Measurements from ENCODE around the gene SLC26A11. TPM values are rescaled to one million over a fixed set of nuclear protein-coding genes. Genes with fewer than 3 reads are reported as not detected.
A peak's percentile ranks its signal among the peaks of the same experiment; 100 is the strongest.

The SLC26A11 gene
- total RNA-seq, 1 experiment from 2014 or later = 17.7 TPM

- no peak for TF ChIP-seq POLR2AphosphoS5 (IDR thresholded peaks at IDR 0.05; ENCODE audit: low read depth, low read length)
- no peak for TF ChIP-seq RAD21 (IDR thresholded peaks at IDR 0.05; ENCODE audit: low read depth)
- TF ChIP-seq ELF1 (IDR thresholded peaks at IDR 0.05; ENCODE audit: borderline replicate concordance, low read depth) = no peak
- TF ChIP-seq CEBPB (IDR thresholded peaks at IDR 0.05; ENCODE audit: low read depth) = no peak
Observed at GRCh38 chr17:80259457-80260068, 39.3 kb downstream of the SLC26A11 start (continued).

GRCh38 chr17:80260069-80260535 lies 39.9 kb downstream of the SLC26A11 start:
- H4K20me1 ChIP-seq (ENCODE audit: insufficient read depth) = no peaks in the 10 kb centered on the region
- TF ChIP-seq ATF3 (IDR thresholded peaks at IDR 0.05) = no peak
- TF ChIP-seq POLR2AphosphoS5 (IDR thresholded peaks at IDR 0.05; ENCODE audit: low read depth, low read length) = peak; percentile 54; the same call in 1 of the 2 replicates
- peak; percentile 50; the same call in 1 of the 2 replicates for TF ChIP-seq SIN3A (IDR thresholded peaks at IDR 0.05; ENCODE audit: low read depth)
- no peak for TF ChIP-seq CTCF (IDR thresholded peaks at IDR 0.05 in 2 of 3, conservative IDR thresholded peaks at IDR 0.05 in 1 of 3; ENCODE audit: borderline replicate concordance in 1 of 3, insufficient read depth in 1 of 3, low read depth in 2 of 3, low read length in 2 of 3)
- peak; percentile 64 for TF ChIP-seq MAX (IDR thresholded peaks at IDR 0.05)
- peak; percentile 11 for TF ChIP-seq POLR2A (IDR thresholded peaks at IDR 0.05; ENCODE audit: borderline replicate concordance, extremely low read depth, insufficient read depth, insufficient read length)
- TF ChIP-seq TCF7L2 (IDR thresholded peaks at IDR 0.05; ENCODE audit: borderline replicate concordance, extremely low read depth, insufficient read depth, insufficient read length) = peak; percentile 23
- no peak for TF ChIP-seq ZBTB33 (IDR thresholded peaks at IDR 0.05; ENCODE audit: extremely low read depth, insufficient replicate concordance, low read length)
- no peak for TF ChIP-seq JUND (IDR thresholded peaks at IDR 0.05)
- no peak for TF ChIP-seq ELF1 (IDR thresholded peaks at IDR 0.05; ENCODE audit: borderline replicate concordance, low read depth)
- TF ChIP-seq EZH2 (IDR thresholded peaks at IDR 0.05) = no peak
- TF ChIP-seq ZFX (IDR thresholded peaks at IDR 0.05) = peak; percentile 30; the same call in 1 of the 2 replicates
- peak overlapping the region; percentile 67 for H3K9ac ChIP-seq (ENCODE audit: low read length)
- H3K27me3 ChIP-seq (ENCODE audit: insufficient read depth, low read length) = no peaks in the 10 kb centered on the region
- ChIA-PET POLR2A (no interaction called here), CTCF (no interaction called here), RAD21 (ENCODE audit: low non-redundant PET in 1 of 2, low total read pairs in 2 of 2, uncharacterized antibody in 2 of 2, unreplicated experiment in 2 of 2) (no interaction called here)
- H3K36me3 ChIP-seq (ENCODE audit: control insufficient read depth in 1 of 2, insufficient read depth in 2 of 2, low read length in 2 of 2) = no peaks in the 10 kb centered on the region
- peaks cover 35 to 59% of the 10 kb centered on the region in 2 experiments for H3K4me1 ChIP-seq (ENCODE audit: control insufficient read depth in 1 of 2, insufficient read depth in 2 of 2, low read length in 2 of 2)
- H3K4me2 ChIP-seq (ENCODE audit: low read length) = peak overlapping the region; percentile 86
- H3K9me3 ChIP-seq (ENCODE audit: control insufficient read depth in 1 of 2, insufficient read depth in 1 of 2, low read depth in 1 of 2, low read length in 2 of 2) = no peaks in the 10 kb centered on the region
- H3K27ac ChIP-seq (ENCODE audit: low read depth, low read length) = peak overlapping the region; percentile 84
- no TSS peak for BruUV-seq (replicated peaks)
- intact Hi-C loops (cut with micrococcal nuclease) = no loop called here
- H3K79me2 ChIP-seq (ENCODE audit: insufficient read depth, low read length) = no peaks in the 10 kb centered on the region
- no peaks in the 10 kb centered on the region for H3K9me2 ChIP-seq (ENCODE audit: insufficient read depth)
- no peak overlapping the region for H2AFZ ChIP-seq (ENCODE audit: low read depth, low read length, poor library complexity, severe bottlenecking)
- DNase-seq (ENCODE audit: low read depth, low spot score) = no peak
- peak; percentile 81 for ATAC-seq
- H3K4me3 ChIP-seq (replicated peaks in 1 of 2; ENCODE audit: low read depth in 1 of 2, low read length in 2 of 2) = peak overlapping the region; percentile 41 to 57

Data from HCT116 (cell line).